ENCODE measurements around the gene LMTK2. TPM values are rescaled to one million over a fixed set of nuclear protein-coding genes. Genes with fewer than 3 reads are reported as not detected.

The LMTK2 gene
- total RNA-seq, 2 donors from 2014 or later = 17.1 to 17.6 TPM

- peaks cover 9% of the 10 kb centered on the region for H3K36me3 ChIP-seq
- no peak for DNase-seq (ENCODE audit: low spot score)
- no peaks in the 10 kb centered on the region for H3K9me3 ChIP-seq
- H3K4me1 ChIP-seq (ENCODE audit: control insufficient read depth in 1 of 2, low read depth in 2 of 2) = no peaks in the 10 kb centered on the region
- TF ChIP-seq CTCF (IDR thresholded peaks at IDR 0.05) = no peak
- no peak overlapping the region for H3K4me3 ChIP-seq
- H3K27me3 ChIP-seq (replicated peaks; ENCODE audit: insufficient read depth) = no peaks in the 10 kb centered on the region
- no peak for ATAC-seq (ENCODE audit: insufficient number of reproducible peaks, low FRiP score, low read depth)
- H3K27ac ChIP-seq = no peak overlapping the region
These were observed 95.9 kb downstream of the LMTK2 start for GRCh38 chr7:98202367-98203195.

DNA sequence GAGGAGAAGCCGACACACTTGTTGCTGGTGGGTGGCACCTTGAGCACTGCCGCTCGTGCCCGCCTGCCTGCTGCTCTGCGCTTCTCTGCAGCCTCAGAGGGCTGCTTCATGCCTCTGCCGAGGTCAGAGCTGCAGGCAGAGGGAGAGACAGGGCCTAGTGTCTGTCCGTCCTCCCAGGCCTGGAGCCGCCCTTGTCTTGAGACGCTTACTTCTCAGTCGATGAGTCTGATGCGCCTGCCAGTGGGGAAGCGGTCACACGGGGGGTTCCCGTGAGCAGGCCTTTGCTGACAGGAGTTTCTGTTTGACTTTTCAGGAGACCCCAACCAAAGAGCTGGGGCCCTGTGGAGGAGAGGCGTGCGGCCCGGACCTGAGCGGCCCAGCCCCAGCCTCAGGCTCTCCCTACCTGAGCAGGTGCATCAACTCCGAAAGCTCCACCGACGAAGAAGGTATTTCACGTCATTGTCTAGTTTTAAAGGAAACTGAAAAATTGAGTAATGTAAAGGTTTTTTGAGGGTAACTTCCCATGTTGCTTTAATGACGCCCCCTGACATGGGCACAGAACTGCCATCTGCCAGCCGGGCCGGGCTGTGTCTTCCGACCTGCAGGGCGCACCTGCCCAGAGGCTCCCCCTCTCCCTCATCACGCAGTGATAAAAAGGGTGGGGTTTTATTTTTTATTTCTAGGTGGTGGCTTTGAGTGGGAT is 96.8 kb downstream of the LMTK2 start:
- ATAC-seq (ENCODE audit: insufficient number of reproducible peaks, low FRiP score, low read depth) = no peak
- Histone ChIP-seq H3K27me3 (replicated peaks; ENCODE audit: insufficient read depth) (no peaks in the 10 kb centered on the region), H3K27ac (no peak overlapping the region), H3K9me3 (no peaks in the 10 kb centered on the region), H3K36me3 (peaks cover 9% of the 10 kb centered on the region), H3K4me3 (no peak overlapping the region), H3K4me1 (ENCODE audit: control insufficient read depth in 1 of 2, low read depth in 2 of 2) (no peaks in the 10 kb centered on the region)
- DNase-seq (ENCODE audit: low spot score) = no peak
- TF ChIP-seq CTCF (IDR thresholded peaks at IDR 0.05) = no peak

DNA sequence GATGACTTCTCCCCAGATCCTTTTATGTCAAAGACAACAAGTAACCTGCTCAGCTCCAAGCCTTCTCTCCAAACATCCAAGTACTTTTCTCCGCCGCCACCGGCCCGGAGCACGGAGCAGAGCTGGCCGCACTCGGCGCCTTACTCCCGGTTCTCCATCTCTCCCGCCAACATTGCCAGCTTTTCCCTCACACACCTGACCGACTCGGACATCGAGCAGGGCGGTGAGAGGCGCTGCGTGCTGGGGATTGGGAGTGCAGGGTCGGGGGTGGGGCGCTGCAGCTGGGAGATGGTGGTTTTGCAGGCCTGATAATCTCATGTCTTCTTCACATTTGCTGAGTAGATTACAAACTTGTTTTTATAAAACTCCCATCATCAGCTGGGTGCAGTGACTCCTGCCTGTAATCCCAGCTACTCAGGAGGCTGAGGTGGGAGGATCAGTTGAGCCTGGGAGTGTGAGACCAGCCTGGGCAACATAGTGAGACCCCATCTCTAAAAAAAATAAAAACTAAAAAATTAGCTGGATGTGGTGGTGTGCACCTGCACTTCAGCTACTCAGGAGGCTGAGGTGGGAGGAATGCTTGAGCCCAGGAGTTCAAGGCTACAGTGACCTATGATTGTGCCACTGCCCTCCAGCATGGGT is 97.4 kb downstream of the LMTK2 start:
- no peak for TF ChIP-seq CTCF (IDR thresholded peaks at IDR 0.05)
- H3K4me3 ChIP-seq = no peak overlapping the region
- ATAC-seq (ENCODE audit: insufficient number of reproducible peaks, low FRiP score, low read depth) = no peak
- no peaks in the 10 kb centered on the region for H3K27me3 ChIP-seq (replicated peaks; ENCODE audit: insufficient read depth)
- no peaks in the 10 kb centered on the region for H3K9me3 ChIP-seq
- H3K4me1 ChIP-seq (ENCODE audit: control insufficient read depth in 1 of 2, low read depth in 2 of 2) = no peaks in the 10 kb centered on the region
- no peak overlapping the region for H3K27ac ChIP-seq
- DNase-seq (ENCODE audit: low spot score) = no peak
- peaks cover 9% of the 10 kb centered on the region for H3K36me3 ChIP-seq

- no peak for ATAC-seq (ENCODE audit: insufficient number of reproducible peaks, low FRiP score, low read depth)
- no peak for TF ChIP-seq CTCF (IDR thresholded peaks at IDR 0.05)
- H3K27ac ChIP-seq = no peak overlapping the region
- no peak overlapping the region for H3K4me3 ChIP-seq
- no peaks in the 10 kb centered on the region for H3K4me1 ChIP-seq (ENCODE audit: control insufficient read depth in 1 of 2, low read depth in 2 of 2)
- H3K9me3 ChIP-seq = no peaks in the 10 kb centered on the region
- no peaks in the 10 kb centered on the region for H3K27me3 ChIP-seq (replicated peaks; ENCODE audit: insufficient read depth)
- DNase-seq (ENCODE audit: low spot score) = no peak
- H3K36me3 ChIP-seq = peaks cover 9% of the 10 kb centered on the region
These were observed 98.0 kb downstream of the LMTK2 start for GRCh38 chr7:98204670-98205069.

Data from thoracic aorta (tissue), 2 donors.